GM12878 (cell line): Measurements from ENCODE around the gene DISC1.

Experiments
- JUNB ChIP-seq: IDR thresholded peaks from 2 replicates; pipeline ENCODE4 v1.6.1; 2016; ENCODE audit warnings: antibody characterized with exemption, mild to moderate bottlenecking
- NFIC ChIP-seq: IDR thresholded peaks from 2 replicates; pipeline ENCODE4 v1.6.1; 2012; ENCODE audit warnings: low read depth, mild to moderate bottlenecking, inconsistent platforms, low read length, moderate library complexity
- SIN3A ChIP-seq: IDR thresholded peaks from 2 replicates; pipeline ENCODE4 v1.6.1; 2012; ENCODE audit warnings: low read depth, low read length, improper control_type of control experiment
- SUZ12 ChIP-seq: fragments of 200-600 bp; sonication (generic); IDR thresholded peaks from one replicate; pipeline ENCODE4 v1.6.1; 2018; ENCODE audit warnings: antibody characterized with exemption, mild to moderate bottlenecking; ENCODE audit not compliant: unreplicated experiment
- TF ChIP-seq, protein P1 (sequence below), 3 experiments: IDR thresholded peaks in 2 of 3; conservative IDR thresholded peaks in 1 of 3; 2 replicates each; pipeline ENCODE4 v1.5.1; 2011; ENCODE audit warnings: low read depth in 3 of 3, low read length in 3 of 3, mild to moderate bottlenecking in 3 of 3, control low read depth in 2 of 3, moderate library complexity in 2 of 3, inconsistent platforms in 1 of 3, mixed read lengths in 1 of 3; ENCODE audit not compliant: control insufficient read depth in 2 of 3, insufficient read depth in 1 of 3; ENCODE audit errors: extremely low read depth in 1 of 3

DNA sequence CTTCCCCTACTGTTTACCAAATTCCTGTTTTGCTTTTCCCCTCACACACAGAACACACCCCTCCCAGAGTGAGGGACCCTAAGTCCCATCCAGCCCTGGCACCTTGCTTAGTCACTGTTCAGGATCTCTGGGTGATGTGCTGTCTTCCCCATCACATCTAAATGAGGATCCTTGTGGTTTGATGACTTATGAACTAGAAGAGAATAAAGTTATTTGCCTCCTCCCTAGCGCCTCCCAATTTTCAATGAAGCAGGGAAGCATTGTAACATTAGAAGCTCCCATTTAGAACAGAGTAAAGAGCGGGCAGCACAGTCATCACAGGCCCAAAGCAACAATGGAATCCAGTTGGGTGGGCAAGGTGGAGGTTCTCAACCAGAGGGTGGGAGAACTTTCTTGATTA, 27.0 kb downstream of the DISC1 start:
- no peak for TF ChIP-seq SUZ12
- TF ChIP-seq SIN3A: no peak
- TF ChIP-seq, protein P1, sequence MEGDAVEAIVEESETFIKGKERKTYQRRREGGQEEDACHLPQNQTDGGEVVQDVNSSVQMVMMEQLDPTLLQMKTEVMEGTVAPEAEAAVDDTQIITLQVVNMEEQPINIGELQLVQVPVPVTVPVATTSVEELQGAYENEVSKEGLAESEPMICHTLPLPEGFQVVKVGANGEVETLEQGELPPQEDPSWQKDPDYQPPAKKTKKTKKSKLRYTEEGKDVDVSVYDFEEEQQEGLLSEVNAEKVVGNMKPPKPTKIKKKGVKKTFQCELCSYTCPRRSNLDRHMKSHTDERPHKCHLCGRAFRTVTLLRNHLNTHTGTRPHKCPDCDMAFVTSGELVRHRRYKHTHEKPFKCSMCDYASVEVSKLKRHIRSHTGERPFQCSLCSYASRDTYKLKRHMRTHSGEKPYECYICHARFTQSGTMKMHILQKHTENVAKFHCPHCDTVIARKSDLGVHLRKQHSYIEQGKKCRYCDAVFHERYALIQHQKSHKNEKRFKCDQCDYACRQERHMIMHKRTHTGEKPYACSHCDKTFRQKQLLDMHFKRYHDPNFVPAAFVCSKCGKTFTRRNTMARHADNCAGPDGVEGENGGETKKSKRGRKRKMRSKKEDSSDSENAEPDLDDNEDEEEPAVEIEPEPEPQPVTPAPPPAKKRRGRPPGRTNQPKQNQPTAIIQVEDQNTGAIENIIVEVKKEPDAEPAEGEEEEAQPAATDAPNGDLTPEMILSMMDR (IDR thresholded peaks at IDR 0.05 in 2 of 3, conservative IDR thresholded peaks at IDR 0.05 in 1 of 3; ENCODE audit: control insufficient read depth in 2 of 3, extremely low read depth in 1 of 3, insufficient read depth in 1 of 3, low read depth in 3 of 3, low read length in 3 of 3): no peak
- no peak for TF ChIP-seq JUNB
- TF ChIP-seq NFIC: no peak
